Measurements from ENCODE around the gene CAPN3.
"Not testable (repeated sequence)": the region's sequence is repeated elsewhere in the genome, so short reads cannot be mapped to it uniquely, and the experiment has no call there.

The CAPN3 gene

GRCh38 chr15:42359249-42359648 lies at the start of gene CAPN3:
Gene CAPN3, plus strand, starts transcription at chr15:42359501. Its CDS starts 305 bp downstream, at chr15:42359806.
- DNase-seq (ENCODE audit: low read depth in 3 of 3): no peak

GRCh38 chr15:42313463-42313862 lies 45.8 kb upstream of the CAPN3 start:
- DNase-seq (ENCODE audit: low read depth in 3 of 3): no peak

GRCh38 chr15:42314818-42315217 lies 44.5 kb upstream of the CAPN3 start:
- DNase-seq (ENCODE audit: low read depth in 3 of 3): no peak

GRCh38 chr15:42315521-42315920 lies 43.8 kb upstream of the CAPN3 start:
- DNase-seq (ENCODE audit: low read depth in 3 of 3): no peak

- not testable (repeated sequence) for DNase-seq (ENCODE audit: low read depth in 3 of 3)
Measured at GRCh38 chr15:42316282-42316805, 43.0 kb upstream of the CAPN3 start.

GRCh38 chr15:42319206-42319605 lies 40.1 kb upstream of the CAPN3 start:
- no peak for DNase-seq (ENCODE audit: low read depth in 3 of 3)

GRCh38 chr15:42324308-42324707 lies 35.0 kb upstream of the CAPN3 start:
- DNase-seq (ENCODE audit: low read depth in 3 of 3): no peak

GRCh38 chr15:42329161-42329560 lies 30.1 kb upstream of the CAPN3 start:
- no peak for DNase-seq (ENCODE audit: low read depth in 3 of 3)

- DNase-seq (ENCODE audit: low read depth in 3 of 3): no peak
Measured at GRCh38 chr15:42329992-42330391, 29.3 kb upstream of the CAPN3 start.

GRCh38 chr15:42331235-42331634 lies 28.1 kb upstream of the CAPN3 start:
- DNase-seq (ENCODE audit: low read depth in 3 of 3): no peak

GRCh38 chr15:42332331-42332730 lies 27.0 kb upstream of the CAPN3 start:
- DNase-seq (ENCODE audit: low read depth in 3 of 3): no peak

- no peak for DNase-seq (ENCODE audit: low read depth in 3 of 3)
Measured at GRCh38 chr15:42335074-42335473, 24.2 kb upstream of the CAPN3 start.

GRCh38 chr15:42336650-42337049 lies 22.7 kb upstream of the CAPN3 start:
- DNase-seq (ENCODE audit: low read depth in 3 of 3): not testable (repeated sequence)

- DNase-seq (ENCODE audit: low read depth in 3 of 3): not testable (repeated sequence)
Measured at GRCh38 chr15:42337104-42337503, 22.2 kb upstream of the CAPN3 start.

GRCh38 chr15:42338500-42338899 lies 20.8 kb upstream of the CAPN3 start:
- DNase-seq (ENCODE audit: low read depth in 3 of 3): no peak

- no peak for DNase-seq (ENCODE audit: low read depth in 3 of 3)
Measured at GRCh38 chr15:42343596-42344232, 15.6 kb upstream of the CAPN3 start.

- DNase-seq (ENCODE audit: low read depth in 3 of 3): no peak
Measured at GRCh38 chr15:42344763-42345162, 14.5 kb upstream of the CAPN3 start.

GRCh38 chr15:42345504-42345903 lies 13.8 kb upstream of the CAPN3 start:
- DNase-seq (ENCODE audit: low read depth in 3 of 3): no peak

GRCh38 chr15:42348083-42348482 lies 11.2 kb upstream of the CAPN3 start:
- no peak for DNase-seq (ENCODE audit: low read depth in 3 of 3)

- DNase-seq (ENCODE audit: low read depth in 3 of 3): no peak
Measured at GRCh38 chr15:42349186-42349585, 10.1 kb upstream of the CAPN3 start.

GRCh38 chr15:42352401-42352800 lies 6.9 kb upstream of the CAPN3 start:
- DNase-seq (ENCODE audit: low read depth in 3 of 3): no peak

- no peak for DNase-seq (ENCODE audit: low read depth in 3 of 3)
Measured at GRCh38 chr15:42353061-42353460, 6.2 kb upstream of the CAPN3 start.

GRCh38 chr15:42354824-42355223 lies 4.5 kb upstream of the CAPN3 start:
- DNase-seq (ENCODE audit: low read depth in 3 of 3): no peak

GRCh38 chr15:42355291-42355690 lies 4.0 kb upstream of the CAPN3 start:
- DNase-seq (ENCODE audit: low read depth in 3 of 3): no peak
